Gastrocnemius medialis (tissue), 4 donors: ENCODE data around the gene EGLN1.

ENCODE experiments used
- POLR2A ChIP-seq, 2 donors: fragments of 450-650 bp; IDR thresholded peaks; one replicate each; pipeline ENCODE4 v1.6.1; 2017; ENCODE audit warnings: antibody characterized with exemption in 2 of 2, mild to moderate bottlenecking in 2 of 2, moderate library complexity in 2 of 2
- TF ChIP-seq, protein P1 (sequence below), 5 experiments: fragments of 450-650 bp in 3 of 5; fragments of 200-600 bp in 2 of 5; sonication (generic) in 2 of 5; IDR thresholded peaks in 4 of 5; conservative IDR thresholded peaks in 1 of 5; 1 replicate in 4 of 5; 2 replicates in 1 of 5; pipeline ENCODE4 v1.5.1; 2016 to 2019; ENCODE audit warnings: antibody characterized with exemption in 5 of 5, mild to moderate bottlenecking in 3 of 5, moderate library complexity in 3 of 5

- TF ChIP-seq, protein P1, sequence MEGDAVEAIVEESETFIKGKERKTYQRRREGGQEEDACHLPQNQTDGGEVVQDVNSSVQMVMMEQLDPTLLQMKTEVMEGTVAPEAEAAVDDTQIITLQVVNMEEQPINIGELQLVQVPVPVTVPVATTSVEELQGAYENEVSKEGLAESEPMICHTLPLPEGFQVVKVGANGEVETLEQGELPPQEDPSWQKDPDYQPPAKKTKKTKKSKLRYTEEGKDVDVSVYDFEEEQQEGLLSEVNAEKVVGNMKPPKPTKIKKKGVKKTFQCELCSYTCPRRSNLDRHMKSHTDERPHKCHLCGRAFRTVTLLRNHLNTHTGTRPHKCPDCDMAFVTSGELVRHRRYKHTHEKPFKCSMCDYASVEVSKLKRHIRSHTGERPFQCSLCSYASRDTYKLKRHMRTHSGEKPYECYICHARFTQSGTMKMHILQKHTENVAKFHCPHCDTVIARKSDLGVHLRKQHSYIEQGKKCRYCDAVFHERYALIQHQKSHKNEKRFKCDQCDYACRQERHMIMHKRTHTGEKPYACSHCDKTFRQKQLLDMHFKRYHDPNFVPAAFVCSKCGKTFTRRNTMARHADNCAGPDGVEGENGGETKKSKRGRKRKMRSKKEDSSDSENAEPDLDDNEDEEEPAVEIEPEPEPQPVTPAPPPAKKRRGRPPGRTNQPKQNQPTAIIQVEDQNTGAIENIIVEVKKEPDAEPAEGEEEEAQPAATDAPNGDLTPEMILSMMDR (IDR thresholded peaks at IDR 0.05 in 4 of 5, conservative IDR thresholded peaks at IDR 0.05 in 1 of 5): no peak
- TF ChIP-seq POLR2A (IDR thresholded peaks at IDR 0.05): no peak
These were observed 32.0 kb downstream of the EGLN1 start for GRCh38 chr1:231390071-231390470.
